GM12892 (cell line): ENCODE results near the gene ENTPD1.
"Not testable (repeated sequence)": the region's sequence is repeated elsewhere in the genome, so short reads cannot be mapped to it uniquely, and the experiment has no call there.

Source experiments
- DNase-seq: peaks from one replicate; pipeline ENCODE4 v3.0.0; 2011; ENCODE audit not compliant: insufficient read length
- FAIRE-seq: peaks from 2 replicates; lab custom pipeline; 2011; peaks lifted over from hg19 to GRCh38; lab: Jason Lieb, UNC
- POLR2A ChIP-seq: IDR thresholded peaks from 2 replicates; pipeline ENCODE4 v1.6.1; 2011; ENCODE audit warnings: low read depth, low read length, control low read depth
- POLR2AphosphoS5 ChIP-seq: IDR thresholded peaks from 2 replicates; pipeline ENCODE4 v1.6.1; 2011; ENCODE audit warnings: low read depth, low read length, control low read depth
- TAF1 ChIP-seq: IDR thresholded peaks from 2 replicates; pipeline ENCODE4 v1.6.1; 2011; ENCODE audit warnings: low read depth, mild to moderate bottlenecking, control low read depth, low read length, borderline replicate concordance

ENTPD1 gene

GRCh38 chr10:95865814-95866466, 110.0 kb downstream of the ENTPD1 start:
- DNase-seq: no peak
- no peak for FAIRE-seq
- no peak for TF ChIP-seq POLR2AphosphoS5
- TF ChIP-seq POLR2A: no peak
- no peak for TF ChIP-seq TAF1

- DNase-seq (no peak), FAIRE-seq (no peak)
- TF ChIP-seq TAF1 (no peak), POLR2AphosphoS5 (no peak), POLR2A (no peak)
Observed at GRCh38 chr10:95866467-95866842, 110.5 kb downstream of the ENTPD1 start.

GRCh38 chr10:95867866-95868265, 111.9 kb downstream of the ENTPD1 start:
- FAIRE-seq (no peak), DNase-seq (no peak)
- no peak for TF ChIP-seq POLR2A
- no peak for TF ChIP-seq POLR2AphosphoS5
- TF ChIP-seq TAF1: no peak

- peak; percentile 62 for TF ChIP-seq POLR2AphosphoS5
- no peak for TF ChIP-seq TAF1
- TF ChIP-seq POLR2A: peak; percentile 58
- FAIRE-seq: peak; percentile 54
- no peak for DNase-seq
Observed at GRCh38 chr10:95872158-95872711, 116.3 kb downstream of the ENTPD1 start.

- FAIRE-seq: no peak
- DNase-seq: no peak
- TF ChIP-seq POLR2A (no peak), POLR2AphosphoS5 (no peak; the same call in 1 of the 2 replicates)
Observed at GRCh38 chr10:95873139-95873538, 117.2 kb downstream of the ENTPD1 start.

GRCh38 chr10:95873651-95874050, 117.7 kb downstream of the ENTPD1 start:
- TF ChIP-seq TAF1 (no peak), POLR2AphosphoS5 (no peak), POLR2A (no peak; the same call in 1 of the 2 replicates)
- FAIRE-seq (no peak), DNase-seq (no peak)

GRCh38 chr10:95874783-95875182, 118.8 kb downstream of the ENTPD1 start:
- not testable (repeated sequence) for FAIRE-seq, DNase-seq

- DNase-seq (no peak), FAIRE-seq (peak; percentile 64)
- TF ChIP-seq POLR2AphosphoS5 (no peak), POLR2A (peak; percentile 57; the same call in 1 of the 2 replicates)
Observed at GRCh38 chr10:95876756-95877155, 120.8 kb downstream of the ENTPD1 start.

GRCh38 chr10:95877881-95878280, 121.9 kb downstream of the ENTPD1 start:
- DNase-seq (no peak), FAIRE-seq (no peak)
- TF ChIP-seq POLR2AphosphoS5 (peak; percentile 40; the same call in 1 of the 2 replicates), POLR2A (peak; percentile 45; the same call in 1 of the 2 replicates), TAF1 (no peak)

- FAIRE-seq: peak; percentile 90
- TF ChIP-seq POLR2AphosphoS5: no peak
- no peak for TF ChIP-seq POLR2A
- TF ChIP-seq TAF1: no peak
- peak; percentile 18 for DNase-seq
Observed at GRCh38 chr10:95880704-95881103, 124.7 kb downstream of the ENTPD1 start.

GRCh38 chr10:95881316-95881715, 125.4 kb downstream of the ENTPD1 start:
- FAIRE-seq: no peak
- TF ChIP-seq POLR2A (no peak), TAF1 (no peak), POLR2AphosphoS5 (no peak)
- DNase-seq: no peak

GRCh38 chr10:95889830-95890229, 133.9 kb downstream of the ENTPD1 start:
- DNase-seq (no peak), FAIRE-seq (no peak)
- TF ChIP-seq POLR2A: no peak
- TF ChIP-seq TAF1: no peak
- no peak for TF ChIP-seq POLR2AphosphoS5

GRCh38 chr10:95896071-95896850, 140.3 kb downstream of the ENTPD1 start:
- DNase-seq (no peak), FAIRE-seq (no peak)
- TF ChIP-seq TAF1 (no peak), POLR2AphosphoS5 (no peak), POLR2A (no peak)

- FAIRE-seq, DNase-seq: not testable (repeated sequence)
Observed at GRCh38 chr10:95905897-95906580, 150.1 kb downstream of the ENTPD1 start.
